HUES64 (cell line): ENCODE data around the gene MRGPRF.
A peak's percentile ranks its signal among the peaks of the same experiment; 100 is the strongest.

ENCODE experiments used
- H3K27ac ChIP-seq: 2 replicates; pipeline ENCODE4 v1.7.0; 2013; ENCODE audit warnings: low read depth, low read length, inconsistent platforms
- H3K27me3 ChIP-seq: 2 replicates; pipeline ENCODE4 v1.6.1; 2013; ENCODE audit warnings: mild to moderate bottlenecking, low read length; ENCODE audit not compliant: insufficient read depth
- H3K36me3 ChIP-seq: 2 replicates; pipeline ENCODE4 v1.6.1; 2013; ENCODE audit warnings: mild to moderate bottlenecking, low read length; ENCODE audit not compliant: insufficient read depth
- H3K4me1 ChIP-seq: 2 replicates; pipeline ENCODE4 v1.6.1; 2013; ENCODE audit warnings: mild to moderate bottlenecking, low read length, moderate library complexity; ENCODE audit not compliant: insufficient read depth
- H3K4me3 ChIP-seq: 2 replicates; pipeline ENCODE4 v1.5.1; 2013; ENCODE audit warnings: mild to moderate bottlenecking, low read length, moderate library complexity
- H3K9ac ChIP-seq: 2 replicates; pipeline ENCODE4 v1.6.1; 2013; ENCODE audit warnings: mild to moderate bottlenecking, low read depth, low read length
- H3K9me3 ChIP-seq: 2 replicates; pipeline ENCODE4 v1.6.1; 2013; ENCODE audit warnings: low read depth, low read length; ENCODE audit not compliant: insufficient read depth
- WGBS: fragments of 150-250, 120-280 bp; methylation state at CpG from one replicate; pipeline ENCODE4 v1.1.7; 2013; ENCODE audit warnings: missing lambda C conversion rate; 5-methylcytosine and 5-hydroxymethylcytosine counted together

The MRGPRF gene

GRCh38 chr11:69055598-69056516 is 42.8 kb upstream of the MRGPRF start:
- peaks cover 26% of the 10 kb centered on the region; the same call in 1 of the 2 replicates for H3K36me3 ChIP-seq
- H3K9ac ChIP-seq, result no peak overlapping the region
- H3K9me3 ChIP-seq, result no peaks in the 10 kb centered on the region
- H3K27me3 ChIP-seq, result no peaks in the 10 kb centered on the region
- no peak overlapping the region for H3K27ac ChIP-seq
- no peak overlapping the region for H3K4me3 ChIP-seq
- WGBS, result 89% methylated on average over 21 of the region's 22 CpGs
- H3K4me1 ChIP-seq, result no peaks in the 10 kb centered on the region

GRCh38 chr11:69055212-69055586 is 42.2 kb upstream of the MRGPRF start:
- H3K9ac ChIP-seq, result no peak overlapping the region

GRCh38 chr11:69054397-69055211 is 41.6 kb upstream of the MRGPRF start:
- Histone ChIP-seq H3K27ac (no peak overlapping the region), H3K36me3 (peaks cover 26% of the 10 kb centered on the region; the same call in 1 of the 2 replicates), H3K9ac (no peak overlapping the region), H3K4me1 (no peaks in the 10 kb centered on the region), H3K27me3 (no peaks in the 10 kb centered on the region), H3K4me3 (no peak overlapping the region), H3K9me3 (no peaks in the 10 kb centered on the region)
- 95% methylated on average over 31 of the region's 31 CpGs for WGBS

More at GRCh38 chr11:69055212-69055586, 42.2 kb upstream of the MRGPRF start:
- Histone ChIP-seq H3K9me3 (no peaks in the 10 kb centered on the region), H3K27me3 (no peaks in the 10 kb centered on the region), H3K4me3 (no peak overlapping the region), H3K27ac (no peak overlapping the region), H3K4me1 (no peaks in the 10 kb centered on the region), H3K36me3 (peaks cover 26% of the 10 kb centered on the region; the same call in 1 of the 2 replicates)
- 95% methylated on average over 21 of the region's 21 CpGs for WGBS

GRCh38 chr11:69053546-69054396 is 40.7 kb upstream of the MRGPRF start:
- H3K4me3 ChIP-seq, result no peak overlapping the region
- no peaks in the 10 kb centered on the region for H3K9me3 ChIP-seq
- WGBS, result 95% methylated on average over 35 of the region's 35 CpGs
- H3K4me1 ChIP-seq, result no peaks in the 10 kb centered on the region
- no peak overlapping the region for H3K9ac ChIP-seq
- H3K27me3 ChIP-seq, result no peaks in the 10 kb centered on the region
- H3K27ac ChIP-seq, result no peak overlapping the region
- peaks cover 25% of the 10 kb centered on the region; the same call in 1 of the 2 replicates for H3K36me3 ChIP-seq

GRCh38 chr11:69053169-69053477 is 40.1 kb upstream of the MRGPRF start:
- H3K4me3 ChIP-seq, result no peak overlapping the region
- H3K36me3 ChIP-seq, result peaks cover 23% of the 10 kb centered on the region; the same call in 1 of the 2 replicates
- H3K9ac ChIP-seq, result no peak overlapping the region
- no peak overlapping the region for H3K27ac ChIP-seq
- H3K9me3 ChIP-seq, result no peaks in the 10 kb centered on the region
- H3K27me3 ChIP-seq, result no peaks in the 10 kb centered on the region
- WGBS, result 92% methylated on average over 9 of the region's 9 CpGs
- peaks cover 4% of the 10 kb centered on the region; the same call in 1 of the 2 replicates for H3K4me1 ChIP-seq

GRCh38 chr11:69052343-69053168 is 39.5 kb upstream of the MRGPRF start:
- no peak overlapping the region for H3K4me3 ChIP-seq
- H3K4me1 ChIP-seq, result peaks cover 6% of the 10 kb centered on the region; the same call in 1 of the 2 replicates
- no peak overlapping the region for H3K27ac ChIP-seq

GRCh38 chr11:69051381-69052342 is 38.6 kb upstream of the MRGPRF start:
- Histone ChIP-seq H3K27ac (no peak overlapping the region), H3K36me3 (peaks cover 18% of the 10 kb centered on the region; the same call in 1 of the 2 replicates), H3K27me3 (no peaks in the 10 kb centered on the region), H3K9ac (no peak overlapping the region), H3K4me3 (no peak overlapping the region), H3K9me3 (no peaks in the 10 kb centered on the region), H3K4me1 (peaks cover 6% of the 10 kb centered on the region; the same call in 1 of the 2 replicates)
- WGBS, result 93% methylated on average over 20 of the region's 20 CpGs

More at GRCh38 chr11:69052343-69053168, 39.5 kb upstream of the MRGPRF start:
- no peaks in the 10 kb centered on the region for H3K9me3 ChIP-seq
- peaks cover 23% of the 10 kb centered on the region; the same call in 1 of the 2 replicates for H3K36me3 ChIP-seq
- H3K9ac ChIP-seq, result no peak overlapping the region
- H3K27me3 ChIP-seq, result no peaks in the 10 kb centered on the region
- WGBS, result 89% methylated on average over 21 of the region's 21 CpGs

- no peak overlapping the region for H3K4me3 ChIP-seq
- peaks cover 18% of the 10 kb centered on the region; the same call in 1 of the 2 replicates for H3K36me3 ChIP-seq
- WGBS, result 91% methylated on average over 18 of the region's 18 CpGs
- peaks cover 6% of the 10 kb centered on the region; the same call in 1 of the 2 replicates for H3K4me1 ChIP-seq
- no peak overlapping the region for H3K9ac ChIP-seq
- no peaks in the 10 kb centered on the region for H3K9me3 ChIP-seq
- H3K27me3 ChIP-seq, result no peaks in the 10 kb centered on the region
- H3K27ac ChIP-seq, result no peak overlapping the region
Observed at GRCh38 chr11:69050592-69051380, 37.7 kb upstream of the MRGPRF start.

GRCh38 chr11:69049490-69049867 is 36.4 kb upstream of the MRGPRF start:
- no peaks in the 10 kb centered on the region for H3K27me3 ChIP-seq
- H3K9ac ChIP-seq, result peak overlapping the region; percentile 88
- peak overlapping the region; percentile 85 for H3K4me3 ChIP-seq
- H3K9me3 ChIP-seq, result no peaks in the 10 kb centered on the region
- WGBS, result 33% methylated on average over 15 of the region's 15 CpGs
- no peak overlapping the region for H3K27ac ChIP-seq
- peaks cover 7% of the 10 kb centered on the region; the same call in 1 of the 2 replicates for H3K36me3 ChIP-seq
- peaks cover 12% of the 10 kb centered on the region for H3K4me1 ChIP-seq
